HL-60/S4 treated with retinoic acid at 250 ng/mL for 4 days and 3 days (cell line): ENCODE data around the gene SMAP1.

Experiments used
- in situ Hi-C: fragments of 300-500 bp; cut with MboI; formaldehyde crosslinking; loops from 2 replicates; pipeline ENCODE4 v1.7.0; 2022; ENCODE audit warnings: low sequenced_read_pairs

The SMAP1 gene

GRCh38 chr6:70884074-70884983 is 216.6 kb downstream of the SMAP1 start:
- in situ Hi-C loops, result no loop called here

- in situ Hi-C loops, result no loop called here
Observed at GRCh38 chr6:70886071-70886470, 218.4 kb downstream of the SMAP1 start.

- in situ Hi-C loops, result no loop called here
Observed at GRCh38 chr6:70886661-70887060, 219.0 kb downstream of the SMAP1 start.

GRCh38 chr6:70889270-70889669 is 221.6 kb downstream of the SMAP1 start:
- in situ Hi-C loops, result no loop called here

- in situ Hi-C loops, result no loop called here
Observed at GRCh38 chr6:70894001-70894400, 226.3 kb downstream of the SMAP1 start.

- in situ Hi-C loops, result no loop called here
Observed at GRCh38 chr6:70900047-70900446, 232.4 kb downstream of the SMAP1 start.

- in situ Hi-C loops, result no loop called here
Observed at GRCh38 chr6:70901324-70901723, 233.6 kb downstream of the SMAP1 start.

- in situ Hi-C loops, result no loop called here
Observed at GRCh38 chr6:70903665-70904452, 236.2 kb downstream of the SMAP1 start.

GRCh38 chr6:70905742-70906141 is 238.1 kb downstream of the SMAP1 start:
- in situ Hi-C loops, result no loop called here
